Heart right ventricle (tissue), 16 donors: ENCODE results near the gene CRHR1. TPM values are rescaled to one million over a fixed set of nuclear protein-coding genes. Genes with fewer than 3 reads are reported as not detected.

Experiments used
- ATAC-seq, 8 donors: fragments of 200-7000 bp; cut with Tn5 transposase; one replicate each; pipeline ENCODE4 v1.9.1; 2020; ENCODE audit warnings: mild to moderate bottlenecking in 8 of 8, moderate library complexity in 8 of 8, moderate number of reproducible peaks in 1 of 8
- DNase-seq, 2 donors: peaks; one replicate each; pipeline ENCODE4 v3.0.0-alpha.2; 2020
- H3K27ac ChIP-seq, 10 donors: fragments of 200-600 bp; sonication (generic) in 2 of 10; one replicate each; pipeline versions ENCODE4 v1.5.0 to v1.8.0; 2020 to 2022; ENCODE audit warnings: mild to moderate bottlenecking in 3 of 10
- H3K27me3 ChIP-seq, 7 donors: fragments of 200-600 bp; one replicate each; pipeline ENCODE4 v1.8.0; 2021 to 2022; ENCODE audit warnings: mild to moderate bottlenecking in 2 of 7
- H3K36me3 ChIP-seq, 9 donors: fragments of 200-600 bp; sonication (generic) in 1 of 9; one replicate each; pipeline versions ENCODE4 v1.5.0 to v1.8.0; 2020 to 2022; ENCODE audit warnings: mild to moderate bottlenecking in 2 of 9
- H3K4me1 ChIP-seq, 9 donors: fragments of 200-600 bp; sonication (generic) in 1 of 9; one replicate each; pipeline versions ENCODE4 v1.5.0 to v1.8.0; 2020 to 2022; ENCODE audit warnings: mild to moderate bottlenecking in 4 of 9
- H3K4me3 ChIP-seq, 10 donors: fragments of 200-600 bp; sonication (generic) in 2 of 10; one replicate each; pipeline versions ENCODE4 v1.5.0 to v1.8.0; 2020 to 2022; ENCODE audit warnings: mild to moderate bottlenecking in 7 of 10, moderate library complexity in 2 of 10
- H3K9me3 ChIP-seq, 11 donors: fragments of 200-600 bp in 10 of 11; sonication (generic) in 2 of 11; one replicate each; pipeline versions ENCODE4 v1.5.0 to v1.8.0; 2013 to 2022; ENCODE audit warnings: mild to moderate bottlenecking in 2 of 11, control low read depth in 1 of 11, moderate library complexity in 1 of 11
- WGBS, 2 donors: extraction: QIAGEN DNeasy Blood & Tissue Kit; methylation state at CpG; one replicate each; pipeline ENCODE4 v1.1.7; 2013; ENCODE audit warnings: inconsistent platforms in 1 of 2; 5-methylcytosine and 5-hydroxymethylcytosine counted together
- intact Hi-C, 10 donors: fragments of 100-400 bp; cut with DNase I; formaldehyde crosslinking; loops; one replicate each; pipeline versions ENCODE4 v1.11.1 to v1.14.2; 2022
- polyA plus RNA-seq, 2 donors: library from polyadenylated mRNA; stranded (reverse); fragments of 200-250 nt; gene quantifications; one replicate each; pipeline ENCODE4 v1.2.3, GENCODE V29; 2013
- total RNA-seq, 10 donors: library from RNA; stranded (reverse); fragmentation: NEBNext Ultra II Directional in 3 of 10; extraction: Animal tissue kit (Norgen Biotek cat#: 25700) in 3 of 10; gene quantifications; one replicate each; pipeline versions ENCODE4 v1.2.1 to v1.2.4, GENCODE V29; 2021 to 2023
- TF ChIP-seq, protein P1 (sequence below), 9 donors: fragments of 200-600 bp; sonication (generic) in 2 of 9; IDR thresholded peaks; one replicate each; pipeline versions ENCODE4 v1.5.0 to v1.8.0; 2021 to 2022; ENCODE audit warnings: antibody characterized with exemption in 9 of 9, mild to moderate bottlenecking in 5 of 9, moderate library complexity in 1 of 9
- donor health status: Arrhythmogenic right ventricular cardiomyopathy.
- donor health status: ischemic (EF 13 %, LVEDD 7.1; RV severe dilation, severe dysfunction).
- donor health status: healthy with polysubstance abuse.
- donor health status: DM: no; HTN: yes; CAD: no.
- donor health status: DM: no; HTN: no; CAD: no.
- donor health status: ischemic (EF 25% LVEDD 6.9; RV normal size, moderate dysfunction).
- donor health status: ischemic (EF 25% LVEDD 5.7; RV mildly dilated, moderate dysfunction).
- donor health status: healthy.
- donor health status: DM: yes; HTN: yes; CAD: no.
- donor health status: Ischemic cardiomyopathy.
- donor health status: ischemic (EF 35%, LVEDD 5.7; RV mildly dilated, moderate dysfunction).
- donor health status: nonischemic (EF 11% LVEDD 7.7; RV severe dilation, severe dysfunction).
- donor health status: DM: yes; HTN: yes; CAD: no.
- donor health status: PGD.
- donor health status: ischemic (EF 29% LVEDD 5.4; RV normal size, mild dysfunction).
- donor health status: nonischemic (EF 23%, LVEDD 6.1; RV moderate dilation, normal function).

The CRHR1 gene
- total and polyA plus RNA-seq, 12 donors = 0.30 to 0.63 TPM; not detected in 10

DNA sequence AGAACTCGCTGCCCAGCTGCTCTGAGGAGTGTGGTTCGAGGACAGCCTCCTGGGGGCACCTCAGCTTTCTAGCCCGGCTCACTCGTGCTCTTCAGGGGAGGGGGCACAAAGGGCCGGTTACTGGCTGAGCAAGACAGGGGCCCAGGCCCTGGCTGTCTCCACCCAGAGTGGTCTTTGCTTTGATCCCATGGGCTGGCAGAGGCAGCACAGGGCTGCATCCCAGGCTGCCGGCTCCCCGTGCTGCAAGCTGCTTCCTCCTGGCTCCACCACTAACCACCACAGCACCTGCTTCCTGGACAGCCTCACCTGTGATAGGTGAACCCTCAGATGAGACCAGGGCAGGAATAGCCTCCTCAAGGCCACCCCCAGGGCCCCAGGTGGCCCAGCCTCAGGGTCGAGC is 67.3 kb downstream of the CRHR1 start:
- intact Hi-C loops = loop anchor here in 4 of 10 donors (5.0 to 10.0 kb wide), 3 partner anchors 57 to 637 kb away; no protein-coding TSS in a partner anchor
- peak in 1 of 8 donors; percentile 12 for ATAC-seq
- no peak overlapping the region for H3K27ac ChIP-seq
- H3K36me3 ChIP-seq = no peaks in the 10 kb centered on the region
- no peak for DNase-seq
- H3K9me3 ChIP-seq = no peaks in the 10 kb centered on the region
- peaks cover 0 to 35% (median 25%) of the 10 kb centered on the region in 7 donors for H3K27me3 ChIP-seq
- peaks cover 0 to 7% (median 0%) of the 10 kb centered on the region in 9 donors for H3K4me1 ChIP-seq
- TF ChIP-seq, protein P1, sequence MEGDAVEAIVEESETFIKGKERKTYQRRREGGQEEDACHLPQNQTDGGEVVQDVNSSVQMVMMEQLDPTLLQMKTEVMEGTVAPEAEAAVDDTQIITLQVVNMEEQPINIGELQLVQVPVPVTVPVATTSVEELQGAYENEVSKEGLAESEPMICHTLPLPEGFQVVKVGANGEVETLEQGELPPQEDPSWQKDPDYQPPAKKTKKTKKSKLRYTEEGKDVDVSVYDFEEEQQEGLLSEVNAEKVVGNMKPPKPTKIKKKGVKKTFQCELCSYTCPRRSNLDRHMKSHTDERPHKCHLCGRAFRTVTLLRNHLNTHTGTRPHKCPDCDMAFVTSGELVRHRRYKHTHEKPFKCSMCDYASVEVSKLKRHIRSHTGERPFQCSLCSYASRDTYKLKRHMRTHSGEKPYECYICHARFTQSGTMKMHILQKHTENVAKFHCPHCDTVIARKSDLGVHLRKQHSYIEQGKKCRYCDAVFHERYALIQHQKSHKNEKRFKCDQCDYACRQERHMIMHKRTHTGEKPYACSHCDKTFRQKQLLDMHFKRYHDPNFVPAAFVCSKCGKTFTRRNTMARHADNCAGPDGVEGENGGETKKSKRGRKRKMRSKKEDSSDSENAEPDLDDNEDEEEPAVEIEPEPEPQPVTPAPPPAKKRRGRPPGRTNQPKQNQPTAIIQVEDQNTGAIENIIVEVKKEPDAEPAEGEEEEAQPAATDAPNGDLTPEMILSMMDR (IDR thresholded peaks at IDR 0.05) = no peak
- WGBS, 2 donors = 38 to 45% methylated on average over 8 of the region's 8 CpGs
- no peak overlapping the region for H3K4me3 ChIP-seq

DNA sequence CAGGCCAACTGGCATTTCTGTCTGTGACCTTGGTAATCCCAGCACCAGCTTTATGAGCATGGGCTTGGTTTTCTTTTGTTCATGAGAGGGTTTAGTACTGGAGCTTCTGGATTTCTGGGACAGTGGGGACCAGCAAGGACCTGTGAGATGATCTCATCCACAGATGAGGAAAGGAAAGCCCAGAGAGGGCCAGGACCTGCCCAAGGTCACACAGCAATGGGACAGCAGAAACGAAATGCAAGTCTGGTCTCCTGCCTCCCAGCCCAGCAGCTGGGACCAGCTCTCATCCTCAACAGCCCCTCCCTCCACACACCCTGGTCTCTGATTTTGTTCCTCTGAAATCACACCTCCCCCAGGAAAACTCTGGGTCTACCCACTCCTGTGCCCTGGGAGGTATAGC is 67.8 kb downstream of the CRHR1 start:
- H3K27me3 ChIP-seq = peaks cover 0 to 37% (median 25%) of the 10 kb centered on the region in 7 donors
- H3K9me3 ChIP-seq = no peaks in the 10 kb centered on the region
- TF ChIP-seq, protein P1 (IDR thresholded peaks at IDR 0.05) = no peak
- ATAC-seq = no peak
- no peak overlapping the region for H3K27ac ChIP-seq
- intact Hi-C loops = loop anchor here in 4 of 10 donors (5.0 to 10.0 kb wide), 3 partner anchors 57 to 637 kb away; no protein-coding TSS in a partner anchor
- no peaks in the 10 kb centered on the region for H3K36me3 ChIP-seq
- 67 to 80% methylated on average over 1 of the region's 1 CpG for WGBS, 2 donors
- peaks cover 0 to 7% (median 0%) of the 10 kb centered on the region in 9 donors for H3K4me1 ChIP-seq
- no peak for DNase-seq
- H3K4me3 ChIP-seq = no peak overlapping the region

DNA sequence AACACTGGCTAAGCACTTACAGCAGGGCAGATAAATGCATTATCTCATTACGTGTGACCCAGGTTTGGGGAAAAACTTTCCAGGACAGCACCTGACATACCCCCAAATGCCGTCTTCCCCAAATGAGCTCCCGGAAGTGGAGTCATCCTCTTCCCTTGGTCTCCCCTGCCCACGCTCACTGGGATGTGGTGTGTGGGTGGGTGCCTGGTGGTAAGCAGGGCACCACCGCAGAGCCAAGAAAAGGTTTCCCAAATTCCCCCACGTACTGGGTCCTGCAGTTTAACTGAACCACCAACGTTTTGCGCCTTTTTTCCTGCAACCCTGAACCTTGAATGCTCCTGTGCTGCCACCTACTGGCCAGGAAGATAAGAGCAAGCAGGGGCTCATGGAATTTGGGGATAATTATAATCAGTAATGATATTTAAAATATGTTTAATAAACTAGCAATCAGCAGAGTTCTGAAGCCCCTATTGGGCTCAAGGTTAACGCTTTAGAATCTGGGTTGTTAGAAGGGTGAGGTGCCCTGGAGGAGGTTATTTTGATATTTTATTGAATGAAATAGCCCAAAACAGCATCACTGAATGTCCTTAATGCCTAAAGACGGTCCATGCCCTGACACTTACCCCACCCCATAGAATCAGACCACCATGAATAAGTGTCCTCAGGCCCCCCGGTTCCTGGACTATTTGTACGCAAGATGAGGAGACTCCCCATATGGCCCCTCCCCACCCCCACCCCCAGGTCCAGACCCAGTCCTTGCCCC is 68.6 kb downstream of the CRHR1 start:
- TF ChIP-seq, protein P1 (IDR thresholded peaks at IDR 0.05) = peak; percentile 70 to 92 (median 87)
- H3K27ac ChIP-seq = no peak overlapping the region
- intact Hi-C loops = loop anchor here in 4 of 10 donors (5.0 to 10.0 kb wide), 3 partner anchors 58 to 638 kb away; no protein-coding TSS in a partner anchor
- 24% methylated on average over 12 of the region's 12 CpGs for WGBS, 2 donors
- H3K4me3 ChIP-seq = no peak overlapping the region
- no peak for ATAC-seq
- peaks cover 0 to 7% (median 0%) of the 10 kb centered on the region in 9 donors for H3K4me1 ChIP-seq
- H3K9me3 ChIP-seq = no peaks in the 10 kb centered on the region
- peak in 1 of 2 donors; percentile 38 for DNase-seq
- no peaks in the 10 kb centered on the region for H3K36me3 ChIP-seq
- peaks cover 0 to 37% (median 26%) of the 10 kb centered on the region in 7 donors for H3K27me3 ChIP-seq

DNA sequence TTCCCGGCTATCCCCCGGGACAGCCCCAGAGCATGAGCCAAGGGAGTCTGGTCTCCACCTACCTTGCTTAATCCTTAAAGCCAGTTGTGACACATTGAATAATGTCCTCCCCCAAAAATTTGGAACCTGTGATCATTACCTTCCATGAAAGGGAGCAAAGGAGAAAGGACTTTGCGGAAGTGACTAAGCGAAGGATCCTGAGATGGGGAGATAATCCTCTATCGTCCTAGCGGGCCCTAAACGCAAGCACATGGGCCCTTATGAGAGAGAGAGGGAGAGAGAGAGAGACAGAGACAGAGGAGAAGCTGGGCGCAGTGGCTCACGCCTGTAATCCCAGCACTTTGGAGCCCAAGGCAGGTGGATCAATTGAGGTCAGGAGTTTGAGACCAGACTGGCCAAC is 70.1 kb downstream of the CRHR1 start:
- no peak for ATAC-seq
- TF ChIP-seq, protein P1 (IDR thresholded peaks at IDR 0.05) = no peak
- Histone ChIP-seq H3K36me3 (no peaks in the 10 kb centered on the region), H3K27me3 (peaks cover 0 to 41% (median 26%) of the 10 kb centered on the region in 7 donors), H3K4me1 (no peaks in the 10 kb centered on the region), H3K4me3 (no peak overlapping the region), H3K9me3 (no peaks in the 10 kb centered on the region), H3K27ac (no peak overlapping the region)
- no peak for DNase-seq
- intact Hi-C loops = loop anchor here in 4 of 10 donors (5.0 to 10.0 kb wide), 3 partner anchors 59 to 639 kb away; no protein-coding TSS in a partner anchor
- 77 to 78% methylated on average over 9 of the region's 9 CpGs for WGBS, 2 donors
